SH-SY5Y (cell line): ENCODE results near the gene SLC9A5.

Source experiments
- GATA2 ChIP-seq: IDR thresholded peaks from 2 replicates; pipeline ENCODE4 v1.6.1; 2011; ENCODE audit warnings: mild to moderate bottlenecking, low read depth, low read length
- GATA3 ChIP-seq: IDR thresholded peaks from 2 replicates; pipeline ENCODE4 v1.6.1; 2011; ENCODE audit warnings: low read depth, mild to moderate bottlenecking, low read length, moderate library complexity

DNA sequence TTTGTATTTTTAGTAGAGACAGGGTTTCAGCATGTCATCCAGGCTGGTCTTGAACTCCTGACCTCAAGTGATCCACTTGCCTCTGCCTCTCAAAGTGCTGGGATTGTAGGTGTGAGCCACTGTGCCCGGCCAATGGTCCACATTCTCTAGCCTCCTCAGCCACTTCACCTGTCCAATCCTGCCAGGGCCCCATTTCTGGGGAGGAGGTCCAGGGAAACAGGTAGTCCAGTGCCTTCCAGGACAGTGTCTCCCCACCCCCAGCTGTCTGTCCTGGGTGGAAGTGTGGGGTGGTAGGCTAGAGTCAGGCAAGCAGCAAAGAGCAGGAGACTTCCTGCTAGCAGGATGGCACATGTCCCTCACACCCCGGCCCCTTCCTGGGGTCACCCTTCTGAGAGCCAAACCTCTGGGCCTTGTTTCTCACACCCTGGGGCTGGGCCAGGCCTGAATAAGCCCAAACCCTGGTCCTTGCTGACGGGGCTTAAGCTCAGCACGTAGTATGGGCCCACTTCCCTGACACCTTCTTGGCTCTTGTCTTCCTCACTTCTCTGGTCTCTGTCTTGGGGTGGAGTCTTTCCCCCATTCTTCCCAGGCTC, 6.5 kb upstream of the SLC9A5 start:
- TF ChIP-seq GATA2 = no peak
- TF ChIP-seq GATA3 = no peak
